ENCODE measurements around the gene FAM186B.

Gene FAM186B

GRCh38 chr12:49588721-49589516 is 16.5 kb downstream of the FAM186B start:
- TF ChIP-seq, protein P1, sequence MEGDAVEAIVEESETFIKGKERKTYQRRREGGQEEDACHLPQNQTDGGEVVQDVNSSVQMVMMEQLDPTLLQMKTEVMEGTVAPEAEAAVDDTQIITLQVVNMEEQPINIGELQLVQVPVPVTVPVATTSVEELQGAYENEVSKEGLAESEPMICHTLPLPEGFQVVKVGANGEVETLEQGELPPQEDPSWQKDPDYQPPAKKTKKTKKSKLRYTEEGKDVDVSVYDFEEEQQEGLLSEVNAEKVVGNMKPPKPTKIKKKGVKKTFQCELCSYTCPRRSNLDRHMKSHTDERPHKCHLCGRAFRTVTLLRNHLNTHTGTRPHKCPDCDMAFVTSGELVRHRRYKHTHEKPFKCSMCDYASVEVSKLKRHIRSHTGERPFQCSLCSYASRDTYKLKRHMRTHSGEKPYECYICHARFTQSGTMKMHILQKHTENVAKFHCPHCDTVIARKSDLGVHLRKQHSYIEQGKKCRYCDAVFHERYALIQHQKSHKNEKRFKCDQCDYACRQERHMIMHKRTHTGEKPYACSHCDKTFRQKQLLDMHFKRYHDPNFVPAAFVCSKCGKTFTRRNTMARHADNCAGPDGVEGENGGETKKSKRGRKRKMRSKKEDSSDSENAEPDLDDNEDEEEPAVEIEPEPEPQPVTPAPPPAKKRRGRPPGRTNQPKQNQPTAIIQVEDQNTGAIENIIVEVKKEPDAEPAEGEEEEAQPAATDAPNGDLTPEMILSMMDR (IDR thresholded peaks at IDR 0.05; ENCODE audit: control insufficient read depth, insufficient read depth, low read depth, low read length, missing control alignments): no peak

GRCh38 chr12:49588281-49588680 is 17.2 kb downstream of the FAM186B start:
- TF ChIP-seq, protein P1 (IDR thresholded peaks at IDR 0.05; ENCODE audit: control insufficient read depth, insufficient read depth, low read depth, low read length, missing control alignments): no peak
- no peak for DNase-seq (ENCODE audit: low read depth)
- H3K4me3 ChIP-seq (ENCODE audit: control insufficient read depth, low read depth, low read length): no peak overlapping the region

More at GRCh38 chr12:49588721-49589516, 16.5 kb downstream of the FAM186B start:
- no peak overlapping the region for H3K4me3 ChIP-seq (ENCODE audit: control insufficient read depth, low read depth, low read length)
- DNase-seq (ENCODE audit: low read depth): no peak

GRCh38 chr12:49587174-49587908 is 18.1 kb downstream of the FAM186B start:
- no peak overlapping the region for H3K4me3 ChIP-seq (ENCODE audit: control insufficient read depth, low read depth, low read length)
- DNase-seq (ENCODE audit: low read depth): no peak
- TF ChIP-seq, protein P1 (IDR thresholded peaks at IDR 0.05; ENCODE audit: control insufficient read depth, insufficient read depth, low read depth, low read length, missing control alignments): no peak

DNA sequence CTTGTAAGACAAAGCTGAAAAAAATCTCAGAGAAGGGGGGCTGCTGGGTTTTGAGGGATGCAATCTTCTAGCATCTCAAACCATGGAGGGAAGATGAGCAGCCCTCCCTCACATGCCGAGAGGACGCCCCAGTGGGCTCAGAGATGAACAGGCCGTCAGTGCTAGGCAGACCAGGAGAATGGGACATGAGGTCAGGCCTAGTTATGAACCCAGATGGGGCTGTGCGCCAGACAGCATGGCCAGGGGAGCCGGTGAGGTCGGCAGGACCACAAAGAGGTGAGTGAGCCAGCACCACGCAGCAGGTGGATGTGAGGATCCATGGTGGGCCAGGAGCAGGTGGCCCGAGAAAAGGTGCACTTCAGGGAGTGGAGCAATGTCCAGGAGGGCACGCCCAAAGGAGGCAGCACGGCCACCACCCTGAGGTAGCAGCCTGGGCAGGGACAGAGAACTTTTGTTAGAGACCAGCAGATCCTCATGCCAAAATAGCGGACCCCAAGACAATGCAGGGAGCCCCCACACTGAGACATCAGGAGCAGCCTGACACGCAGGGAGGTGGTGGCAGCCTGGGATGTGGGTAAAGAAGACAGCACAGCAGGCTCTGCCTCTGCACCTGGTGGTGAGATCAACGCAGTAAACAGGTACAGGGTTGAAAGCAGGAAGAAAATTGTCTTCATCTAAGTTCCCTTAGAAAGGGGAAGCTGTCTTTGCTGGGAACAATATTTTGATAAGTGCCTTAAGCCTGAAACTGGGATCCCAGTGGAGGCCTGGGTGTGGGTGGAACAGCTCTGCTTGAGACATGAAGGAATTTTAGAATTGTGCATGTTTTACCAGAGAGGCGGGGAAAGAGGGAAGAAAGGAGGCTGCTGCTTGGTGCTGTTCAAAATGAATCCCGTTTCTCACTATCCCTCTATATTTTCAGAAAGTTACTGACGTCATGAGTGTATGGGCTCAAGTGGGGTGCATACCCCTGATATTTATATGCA is 19.7 kb downstream of the FAM186B start:
- no peak overlapping the region for H3K4me3 ChIP-seq (ENCODE audit: control insufficient read depth, low read depth, low read length)
- TF ChIP-seq, protein P1 (IDR thresholded peaks at IDR 0.05; ENCODE audit: control insufficient read depth, insufficient read depth, low read depth, low read length, missing control alignments): no peak
- no peak for DNase-seq (ENCODE audit: low read depth)

- DNase-seq (ENCODE audit: low read depth): no peak
- TF ChIP-seq, protein P1 (IDR thresholded peaks at IDR 0.05; ENCODE audit: control insufficient read depth, insufficient read depth, low read depth, low read length, missing control alignments): no peak
- no peak overlapping the region for H3K4me3 ChIP-seq (ENCODE audit: control insufficient read depth, low read depth, low read length)
These were observed 20.8 kb downstream of the FAM186B start for GRCh38 chr12:49584591-49584990.

All from AG09309 (cell line).